ENCODE data around the gene TUBB4B. TPM values are rescaled to one million over a fixed set of nuclear protein-coding genes. Genes with fewer than 3 reads are reported as not detected.
"Not testable (repeated sequence)": the region's sequence is repeated elsewhere in the genome, so short reads cannot be mapped to it uniquely, and the experiment has no call there.

Gene TUBB4B
- total RNA-seq, 3 donors from 2014 or later (not counting 1 experiment from before 2014, with no cell fraction given), result 84.4 to 121 (median 93.9) TPM

GRCh38 chr9:137236238-137236935 is 4.7 kb upstream of the TUBB4B start:
- Mint-ChIP-seq H3K4me1 (peaks cover 4 to 23% of the 10 kb centered on the region in 2 donors), H3K36me3 (no peaks in the 10 kb centered on the region), H3K27ac (no peak overlapping the region), H3K27me3 (ENCODE audit: low read depth in 2 of 2) (peaks cover 0 to 10% of the 10 kb centered on the region in 2 donors), H3K9me3 (no peaks in the 10 kb centered on the region), H3K4me3 (no peak overlapping the region)
- ATAC-seq (peak; percentile 32 to 55 (median 49)), DNase-seq (peak; percentile 90 to 95)
- TF ChIP-seq, protein P1, sequence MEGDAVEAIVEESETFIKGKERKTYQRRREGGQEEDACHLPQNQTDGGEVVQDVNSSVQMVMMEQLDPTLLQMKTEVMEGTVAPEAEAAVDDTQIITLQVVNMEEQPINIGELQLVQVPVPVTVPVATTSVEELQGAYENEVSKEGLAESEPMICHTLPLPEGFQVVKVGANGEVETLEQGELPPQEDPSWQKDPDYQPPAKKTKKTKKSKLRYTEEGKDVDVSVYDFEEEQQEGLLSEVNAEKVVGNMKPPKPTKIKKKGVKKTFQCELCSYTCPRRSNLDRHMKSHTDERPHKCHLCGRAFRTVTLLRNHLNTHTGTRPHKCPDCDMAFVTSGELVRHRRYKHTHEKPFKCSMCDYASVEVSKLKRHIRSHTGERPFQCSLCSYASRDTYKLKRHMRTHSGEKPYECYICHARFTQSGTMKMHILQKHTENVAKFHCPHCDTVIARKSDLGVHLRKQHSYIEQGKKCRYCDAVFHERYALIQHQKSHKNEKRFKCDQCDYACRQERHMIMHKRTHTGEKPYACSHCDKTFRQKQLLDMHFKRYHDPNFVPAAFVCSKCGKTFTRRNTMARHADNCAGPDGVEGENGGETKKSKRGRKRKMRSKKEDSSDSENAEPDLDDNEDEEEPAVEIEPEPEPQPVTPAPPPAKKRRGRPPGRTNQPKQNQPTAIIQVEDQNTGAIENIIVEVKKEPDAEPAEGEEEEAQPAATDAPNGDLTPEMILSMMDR (IDR thresholded peaks at IDR 0.05), result peak; percentile 98
- no peaks in the 10 kb centered on the region for H3K27me3 ChIP-seq (ENCODE audit: control insufficient read depth, insufficient read depth, low read length)
- intact Hi-C loops (cut with micrococcal nuclease), result no loop called here
- peaks cover 54% of the 10 kb centered on the region for H3K4me1 ChIP-seq (ENCODE audit: control insufficient read depth, insufficient read depth, low read length)
- no peak overlapping the region for H3K27ac ChIP-seq (ENCODE audit: low read length)
- H3K4me3 ChIP-seq (ENCODE audit: low read length), result no peak overlapping the region
- no peaks in the 10 kb centered on the region for H3K9me3 ChIP-seq (ENCODE audit: control insufficient read depth, insufficient read depth, low read length)
- 10% methylated on average over 31 of the region's 31 CpGs for WGBS (ENCODE audit: insufficient coverage)
- no peaks in the 10 kb centered on the region for H3K36me3 ChIP-seq (ENCODE audit: control insufficient read depth, insufficient read depth, low read length)

DNA sequence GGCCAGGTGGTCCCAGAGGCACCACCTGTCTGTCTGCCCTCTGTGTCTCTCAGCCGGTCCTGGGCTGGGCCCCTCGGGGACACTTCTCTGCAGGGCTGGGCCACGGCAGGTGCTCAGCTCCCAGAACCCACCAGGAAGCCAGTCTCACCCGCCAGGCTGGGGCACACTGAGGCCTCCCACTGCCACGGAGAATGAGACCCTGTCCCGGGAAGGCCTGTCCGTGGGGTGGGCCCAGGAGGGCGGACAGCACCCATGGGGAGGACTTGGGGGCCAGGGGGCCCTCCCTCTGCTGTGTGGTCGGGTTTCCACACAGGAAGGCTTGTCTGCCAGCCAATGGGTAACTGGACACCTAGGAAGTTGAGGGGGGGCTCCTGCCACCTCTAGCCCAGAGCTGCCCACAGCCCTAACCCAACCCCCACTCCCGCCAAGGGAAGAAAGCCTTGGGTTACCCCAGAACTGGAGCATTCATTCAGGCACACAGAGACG is 4.1 kb upstream of the TUBB4B start:
- H3K4me3 Mint-ChIP-seq, result no peak overlapping the region

DNA sequence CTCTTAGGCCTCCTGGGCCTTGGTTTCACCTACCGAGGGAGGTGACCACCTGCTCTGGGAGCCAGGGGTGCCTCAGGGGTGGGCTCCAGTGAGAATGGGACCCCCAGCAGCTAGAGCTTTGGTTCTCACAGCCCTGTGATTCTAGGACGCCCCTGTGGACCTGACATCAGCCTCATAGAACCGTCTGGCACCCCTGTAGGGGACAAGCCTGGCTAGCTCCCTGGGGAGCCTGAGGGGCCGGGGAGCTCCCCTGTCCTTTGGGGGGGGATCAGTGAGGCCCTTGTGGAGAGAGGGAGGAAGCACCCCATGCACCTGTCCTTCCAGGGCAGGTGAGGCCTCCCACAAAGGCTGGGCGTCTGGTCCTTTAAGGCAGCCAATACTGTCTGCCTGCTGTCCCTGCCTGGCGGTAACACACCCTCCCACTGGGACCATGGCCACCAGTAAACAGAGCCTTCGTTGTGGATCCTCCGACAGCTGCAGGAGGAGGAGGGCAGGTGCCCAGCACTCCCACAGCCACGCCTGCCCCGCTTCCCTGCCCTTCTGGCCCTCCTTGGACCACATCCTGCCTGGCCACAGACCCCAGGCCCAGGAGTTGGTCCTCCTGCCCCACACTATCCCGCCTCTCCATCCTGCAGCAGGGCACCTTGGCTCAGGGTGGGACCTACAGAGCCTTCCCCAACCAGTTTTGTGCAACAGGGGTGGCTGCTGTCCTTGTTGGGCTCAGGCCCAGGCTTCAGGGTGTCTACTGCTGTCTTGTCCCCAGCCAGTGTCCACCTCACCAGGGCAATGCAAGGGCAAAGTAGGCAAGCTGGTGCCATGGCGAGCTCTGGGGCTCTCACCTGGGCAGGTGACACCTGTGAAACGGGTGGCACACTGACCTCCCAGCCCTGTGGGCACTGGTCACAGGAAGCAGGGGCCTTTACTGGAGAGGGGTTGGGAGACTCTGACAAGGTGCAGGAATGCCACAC is 3.0 kb upstream of the TUBB4B start:
- Mint-ChIP-seq H3K27me3 (ENCODE audit: low read depth in 2 of 2) (peaks cover 0 to 10% of the 10 kb centered on the region in 2 donors), H3K36me3 (no peaks in the 10 kb centered on the region), H3K9me3 (no peaks in the 10 kb centered on the region), H3K4me1 (peaks cover 16 to 34% of the 10 kb centered on the region in 2 donors), H3K4me3 (no peak overlapping the region), H3K27ac (no peak overlapping the region)
- DNase-seq (no peak), ATAC-seq (no peak)
- intact Hi-C loops (cut with micrococcal nuclease), result no loop called here
- H3K9me3 ChIP-seq (ENCODE audit: control insufficient read depth, insufficient read depth, low read length), result no peaks in the 10 kb centered on the region
- H3K4me1 ChIP-seq (ENCODE audit: control insufficient read depth, insufficient read depth, low read length), result peaks cover 68% of the 10 kb centered on the region
- WGBS (ENCODE audit: insufficient coverage), result 87% methylated on average over 13 of the region's 13 CpGs
- H3K4me3 ChIP-seq (ENCODE audit: low read length), result no peak overlapping the region
- no peaks in the 10 kb centered on the region for H3K27me3 ChIP-seq (ENCODE audit: control insufficient read depth, insufficient read depth, low read length)
- H3K27ac ChIP-seq (ENCODE audit: low read length), result no peak overlapping the region
- peaks cover 10% of the 10 kb centered on the region for H3K36me3 ChIP-seq (ENCODE audit: control insufficient read depth, insufficient read depth, low read length)
- TF ChIP-seq, protein P1 (IDR thresholded peaks at IDR 0.05), result no peak

More for the DNA sequence above, 4.1 kb upstream of the TUBB4B start:
- TF ChIP-seq, protein P1 (IDR thresholded peaks at IDR 0.05), result no peak
- ATAC-seq (no peak), DNase-seq (no peak)
- H3K4me3 ChIP-seq (ENCODE audit: low read length), result no peak overlapping the region
- H3K27me3 ChIP-seq (ENCODE audit: control insufficient read depth, insufficient read depth, low read length), result no peaks in the 10 kb centered on the region
- peaks cover 5 to 23% of the 10 kb centered on the region in 2 donors for H3K4me1 Mint-ChIP-seq
- no peaks in the 10 kb centered on the region for H3K36me3 Mint-ChIP-seq
- intact Hi-C loops (cut with micrococcal nuclease), result no loop called here
- H3K27ac Mint-ChIP-seq, result no peak overlapping the region
- WGBS (ENCODE audit: insufficient coverage), result 26% methylated on average over 11 of the region's 11 CpGs
- peaks cover 0 to 10% of the 10 kb centered on the region in 2 donors for H3K27me3 Mint-ChIP-seq (ENCODE audit: low read depth in 2 of 2)
- peaks cover 57% of the 10 kb centered on the region for H3K4me1 ChIP-seq (ENCODE audit: control insufficient read depth, insufficient read depth, low read length)
- H3K9me3 ChIP-seq (ENCODE audit: control insufficient read depth, insufficient read depth, low read length), result no peaks in the 10 kb centered on the region
- no peaks in the 10 kb centered on the region for H3K36me3 ChIP-seq (ENCODE audit: control insufficient read depth, insufficient read depth, low read length)
- no peaks in the 10 kb centered on the region for H3K9me3 Mint-ChIP-seq
- H3K27ac ChIP-seq (ENCODE audit: low read length), result no peak overlapping the region

- Histone ChIP-seq H3K27ac (ENCODE audit: low read length) (peak overlapping the region; percentile 49), H3K36me3 (ENCODE audit: control insufficient read depth, insufficient read depth, low read length) (peaks cover 17% of the 10 kb centered on the region), H3K4me1 (ENCODE audit: control insufficient read depth, insufficient read depth, low read length) (peaks cover 64% of the 10 kb centered on the region), H3K4me3 (ENCODE audit: low read length) (peak overlapping the region; percentile 46)
- not testable (repeated sequence) for H3K36me3 Mint-ChIP-seq; ATAC-seq; H3K27me3 ChIP-seq (ENCODE audit: control insufficient read depth, insufficient read depth, low read length); H3K9me3 ChIP-seq (ENCODE audit: control insufficient read depth, insufficient read depth, low read length); H3K9me3 Mint-ChIP-seq; DNase-seq; H3K27me3 Mint-ChIP-seq (ENCODE audit: low read depth in 2 of 2)
- 55% methylated on average over 27 of the region's 27 CpGs for WGBS (ENCODE audit: insufficient coverage)
- H3K27ac Mint-ChIP-seq, result peak overlapping the region; percentile 67 to 94
- intact Hi-C loops (cut with micrococcal nuclease), result loop anchor here (5.0 kb wide), 2 partner anchors 37 to 447 kb away; partner anchors contain the start of genes TMEM141 and TPRN
- H3K4me3 Mint-ChIP-seq, result peak overlapping the region; percentile 76
- peaks cover 19 to 41% of the 10 kb centered on the region in 2 donors for H3K4me1 Mint-ChIP-seq
Observed at GRCh38 chr9:137239541-137240200, 1.4 kb upstream of the TUBB4B start.

Data from natural killer cell (primary cell).